AML-193 (cell line): ENCODE results near the gene VPS35L.
"Not testable (repeated sequence)": the region's sequence is repeated elsewhere in the genome, so short reads cannot be mapped to it uniquely, and the experiment has no call there.

Experiments
- DNase-seq, 2 experiments: peaks; one replicate each; lab custom pipeline; 2025; lab: John Stamatoyannopoulos, UW

VPS35L gene

GRCh38 chr16:19532601-19533000 lies 22.9 kb upstream of the VPS35L start:
- no peak for DNase-seq

- no peak for DNase-seq
These were observed 15.1 kb upstream of the VPS35L start for GRCh38 chr16:19540241-19540970.

GRCh38 chr16:19542138-19542821 lies 13.2 kb upstream of the VPS35L start:
- no peak for DNase-seq

GRCh38 chr16:19543278-19543996 lies 12.1 kb upstream of the VPS35L start:
- not testable (repeated sequence) for DNase-seq

GRCh38 chr16:19548144-19548543 lies 7.4 kb upstream of the VPS35L start:
- no peak for DNase-seq

- DNase-seq = no peak
These were observed 5.8 kb upstream of the VPS35L start for GRCh38 chr16:19549673-19550072.

GRCh38 chr16:19555938-19556771 lies 652 bp downstream of the VPS35L start:
- DNase-seq = peak; percentile 22 to 26

- DNase-seq = peak; percentile 25 to 30
These were observed 3.9 kb downstream of the VPS35L start for GRCh38 chr16:19559242-19559910.

- DNase-seq = no peak
These were observed 4.6 kb downstream of the VPS35L start for GRCh38 chr16:19560078-19560477.

GRCh38 chr16:19563377-19563776 lies 7.9 kb downstream of the VPS35L start:
- no peak for DNase-seq

- DNase-seq = no peak
These were observed 10.9 kb downstream of the VPS35L start for GRCh38 chr16:19566362-19566761.

GRCh38 chr16:19567560-19567959 lies 12.1 kb downstream of the VPS35L start:
- DNase-seq = no peak

- DNase-seq = no peak
These were observed 18.5 kb downstream of the VPS35L start for GRCh38 chr16:19573997-19574396.

- DNase-seq = no peak
These were observed 19.1 kb downstream of the VPS35L start for GRCh38 chr16:19574615-19575014.

GRCh38 chr16:19578378-19578971 lies 23.0 kb downstream of the VPS35L start:
- DNase-seq = no peak

GRCh38 chr16:19582050-19582831 lies 26.7 kb downstream of the VPS35L start:
- DNase-seq = no peak

GRCh38 chr16:19583665-19584300 lies 28.3 kb downstream of the VPS35L start:
- DNase-seq = peak; percentile 7 to 32

GRCh38 chr16:19588661-19589060 lies 33.2 kb downstream of the VPS35L start:
- no peak for DNase-seq

GRCh38 chr16:19589106-19589505 lies 33.6 kb downstream of the VPS35L start:
- DNase-seq = no peak
